Left cardiac atrium (tissue), 4 donors: ENCODE data around the gene CCDC184. TPM values are rescaled to one million over a fixed set of nuclear protein-coding genes. Genes with fewer than 3 reads are reported as not detected.

ENCODE experiments used
- ATAC-seq, 2 donors: fragments of 200-7000 bp; cut with Tn5 transposase; one replicate each; pipeline ENCODE4 v1.9.1; 2020; ENCODE audit warnings: mild to moderate bottlenecking in 2 of 2, moderate library complexity in 2 of 2
- DNase-seq: peaks from one replicate; pipeline ENCODE4 v3.0.0-alpha.2; 2020
- intact Hi-C, 2 donors: fragments of 100-400 bp; cut with DNase I; formaldehyde crosslinking; loops; one replicate each; pipeline versions ENCODE4 v1.14.1 to v1.15.1; 2022 to 2023
- total RNA-seq, 2 donors: library from RNA; stranded (reverse); fragmentation: NEBNext Ultra II Directional; extraction: Animal tissue kit (Norgen Biotek cat#: 25700); gene quantifications; one replicate each; pipeline ENCODE4 v1.2.1, GENCODE V29; 2021
- donor health status: DM: no; HTN: yes; CAD: no.
- donor health status: DM: no; HTN: yes; CAD: no; lungs with severe emphysema.
- donor health status: DM: yes; HTN: yes; CAD: no.
- donor health status: Dilated cardiomyopathy.

The CCDC184 gene
- total RNA-seq, 2 donors from 2014 or later = 1.2 to 1.4 TPM

DNA sequence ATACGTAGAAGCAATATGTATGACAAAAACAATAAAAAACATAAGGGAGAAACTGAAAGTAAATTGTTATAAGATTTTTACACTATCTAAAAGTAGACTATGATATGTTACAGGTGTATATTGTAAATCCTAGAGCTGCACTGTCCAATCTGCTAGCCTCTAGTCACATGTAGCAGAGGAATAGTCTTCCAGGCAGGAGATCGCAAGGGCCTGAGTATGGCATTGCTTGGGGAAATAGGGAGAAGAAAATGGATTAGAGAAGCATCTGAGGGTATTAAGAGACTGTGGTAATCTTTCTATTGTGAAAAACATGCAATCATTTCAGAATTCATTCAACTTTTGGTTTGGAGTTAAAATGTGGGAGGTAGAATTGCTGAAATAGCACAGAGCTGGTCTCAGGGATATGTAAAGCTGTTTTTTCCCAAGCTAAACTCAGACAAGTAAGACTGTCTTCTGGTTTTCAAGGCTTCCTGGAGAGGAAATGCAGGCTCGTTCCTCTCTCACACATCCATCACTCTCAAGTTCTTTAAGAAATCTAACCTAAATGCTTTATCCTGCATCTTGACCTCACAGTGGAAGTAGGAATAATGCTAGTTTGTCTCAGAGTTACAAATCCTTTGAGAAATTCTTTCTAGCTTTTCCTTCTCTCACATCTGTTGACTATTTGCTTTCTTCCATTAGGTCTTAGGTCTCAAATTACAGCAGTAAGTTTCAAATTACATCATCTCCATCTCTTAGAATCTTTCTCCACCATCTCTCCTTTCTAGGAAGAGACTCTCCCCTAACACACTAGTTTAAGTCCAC lies 7.6 kb upstream of the CCDC184 start:
- intact Hi-C loops = no loop called here
- ATAC-seq (no peak), DNase-seq (no peak)

DNA sequence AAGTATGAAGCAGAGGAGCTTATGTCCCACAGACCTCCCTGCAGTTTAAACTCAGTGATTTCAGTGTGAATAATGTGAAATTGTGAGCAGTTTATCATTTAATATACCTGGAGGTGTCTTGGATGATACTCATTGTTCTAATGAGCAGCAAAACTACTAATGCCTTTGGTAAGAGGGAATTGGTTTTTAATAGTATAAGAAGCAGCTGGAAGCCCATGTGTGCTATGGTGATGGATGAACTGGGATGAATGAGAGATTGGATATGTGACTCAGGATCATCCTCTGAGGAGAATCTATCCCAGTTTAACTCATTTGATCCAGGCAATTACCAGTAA lies 7.1 kb upstream of the CCDC184 start:
- DNase-seq (no peak), ATAC-seq (no peak)
- intact Hi-C loops = no loop called here

DNA sequence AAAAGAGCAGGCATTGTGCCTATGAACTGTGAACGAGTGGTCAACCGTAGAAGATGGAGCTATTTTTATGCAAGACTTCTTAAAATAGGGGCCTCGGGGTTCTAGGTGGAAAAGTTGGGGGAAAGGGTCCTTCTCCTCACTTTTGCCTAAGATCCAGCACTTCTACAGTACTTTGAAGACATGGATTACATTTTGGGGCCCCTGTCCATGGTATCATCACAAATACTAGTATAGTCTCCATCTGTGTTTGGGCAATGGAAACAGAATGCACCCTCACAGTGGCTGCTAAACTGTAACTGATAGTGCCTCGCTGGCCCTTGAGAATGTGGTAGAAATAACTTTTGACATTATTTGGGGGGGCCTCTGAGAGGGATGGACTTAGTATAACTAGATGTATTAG lies 5.5 kb upstream of the CCDC184 start:
- DNase-seq (no peak), ATAC-seq (no peak)
- intact Hi-C loops = no loop called here

DNA sequence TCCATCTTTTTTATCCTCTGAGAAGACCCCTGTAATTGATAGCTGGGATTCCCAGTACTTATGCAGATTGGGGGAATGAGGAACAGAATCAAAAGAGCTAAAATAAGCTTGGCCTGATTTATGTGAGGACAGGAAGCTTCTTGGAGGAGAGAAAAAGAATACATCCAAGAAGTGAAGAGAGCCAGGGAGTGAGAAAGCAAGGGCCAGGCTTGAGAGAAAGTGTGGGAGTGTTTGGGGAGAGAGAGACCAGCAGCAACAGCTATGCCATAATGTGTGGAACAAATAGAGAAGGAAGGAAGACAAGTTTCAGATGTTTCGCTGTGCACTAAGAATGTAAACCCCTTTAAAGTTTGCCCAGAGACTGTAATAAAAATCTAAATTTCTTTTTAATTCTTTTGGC lies 4.0 kb upstream of the CCDC184 start:
- DNase-seq (no peak), ATAC-seq (no peak)
- intact Hi-C loops = no loop called here

DNA sequence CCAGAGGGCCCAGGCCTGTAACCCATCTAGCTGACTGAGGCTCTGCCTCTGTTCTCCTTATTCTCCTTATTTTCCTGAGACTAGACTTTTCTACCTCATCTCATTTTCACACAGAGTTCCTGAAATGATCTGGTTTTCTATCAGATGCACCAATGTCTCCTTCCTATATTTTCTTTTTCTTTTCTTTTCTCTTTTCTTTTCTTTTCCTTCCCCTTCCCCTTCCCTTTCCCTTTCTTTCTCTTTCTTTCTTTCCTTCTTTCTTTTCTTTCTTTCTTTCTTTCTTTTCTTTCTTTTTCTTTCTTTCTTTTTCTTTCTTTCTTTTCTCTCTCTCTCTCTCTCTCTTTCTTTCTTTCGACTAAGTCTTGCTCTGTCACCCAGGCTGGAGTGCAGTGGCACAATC lies 3.0 kb upstream of the CCDC184 start:
- ATAC-seq (no peak), DNase-seq (no peak)
- intact Hi-C loops = loop anchor here in 1 of 2 donors (10.0 kb wide), 1 partner anchor 434 kb away; no protein-coding TSS in a partner anchor

DNA sequence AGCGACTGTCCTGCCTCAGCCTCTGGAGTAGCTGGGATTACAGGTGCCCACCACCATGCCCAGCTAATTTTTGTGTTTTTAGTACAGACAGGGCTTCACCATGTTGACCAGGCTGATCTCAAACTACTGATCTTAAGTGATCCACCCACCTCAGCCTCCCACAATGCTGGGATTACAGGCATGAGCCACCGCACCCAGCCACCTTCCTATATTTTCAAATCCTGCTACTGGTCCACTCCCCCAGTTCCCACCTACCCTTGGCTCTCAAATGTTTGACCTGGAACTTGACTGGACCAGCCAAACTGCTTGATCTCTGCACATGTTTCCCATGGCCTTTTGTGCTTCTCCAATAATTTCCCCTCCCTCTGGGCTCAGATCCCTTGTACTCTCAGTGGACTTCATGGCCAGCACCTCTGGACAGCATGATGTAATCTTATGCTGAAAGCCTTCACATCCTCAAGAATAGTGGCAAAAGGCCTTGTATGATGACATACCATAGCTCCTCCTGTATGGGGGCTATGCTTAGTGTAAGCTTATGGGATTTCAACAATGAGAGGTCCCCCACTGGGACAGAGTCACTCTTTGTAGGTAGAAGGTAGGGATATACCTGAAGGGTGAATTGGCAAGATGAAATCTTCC lies 2.5 kb upstream of the CCDC184 start:
- DNase-seq = no peak
- ATAC-seq = no peak

DNA sequence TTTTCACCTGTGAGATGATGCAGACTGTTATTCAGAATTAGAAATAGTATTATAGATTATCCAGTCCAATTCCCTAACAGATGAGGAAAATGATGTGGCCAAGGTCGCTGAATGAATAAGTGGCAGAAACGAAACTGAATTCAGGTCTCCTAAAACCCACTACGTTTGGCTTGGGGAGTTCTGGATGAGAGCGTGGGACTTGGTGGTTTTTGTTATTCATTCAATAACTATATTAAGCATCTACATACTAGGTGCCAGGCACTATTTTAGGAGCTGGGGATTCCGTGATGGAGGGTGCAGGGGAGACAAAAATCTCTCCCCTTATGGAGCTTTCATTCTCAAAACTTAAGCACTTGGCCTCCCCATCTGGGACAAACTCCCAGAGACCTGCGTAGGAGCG lies 813 bp upstream of the CCDC184 start:
- ATAC-seq = no peak
- intact Hi-C loops = loop anchor here in 1 of 2 donors (10.0 kb wide), 1 partner anchor 432 kb away; no protein-coding TSS in a partner anchor

More for the DNA sequence above, 2.5 kb upstream of the CCDC184 start:
- intact Hi-C loops = loop anchor here in 1 of 2 donors (10.0 kb wide), 1 partner anchor 434 kb away; no protein-coding TSS in a partner anchor

DNA sequence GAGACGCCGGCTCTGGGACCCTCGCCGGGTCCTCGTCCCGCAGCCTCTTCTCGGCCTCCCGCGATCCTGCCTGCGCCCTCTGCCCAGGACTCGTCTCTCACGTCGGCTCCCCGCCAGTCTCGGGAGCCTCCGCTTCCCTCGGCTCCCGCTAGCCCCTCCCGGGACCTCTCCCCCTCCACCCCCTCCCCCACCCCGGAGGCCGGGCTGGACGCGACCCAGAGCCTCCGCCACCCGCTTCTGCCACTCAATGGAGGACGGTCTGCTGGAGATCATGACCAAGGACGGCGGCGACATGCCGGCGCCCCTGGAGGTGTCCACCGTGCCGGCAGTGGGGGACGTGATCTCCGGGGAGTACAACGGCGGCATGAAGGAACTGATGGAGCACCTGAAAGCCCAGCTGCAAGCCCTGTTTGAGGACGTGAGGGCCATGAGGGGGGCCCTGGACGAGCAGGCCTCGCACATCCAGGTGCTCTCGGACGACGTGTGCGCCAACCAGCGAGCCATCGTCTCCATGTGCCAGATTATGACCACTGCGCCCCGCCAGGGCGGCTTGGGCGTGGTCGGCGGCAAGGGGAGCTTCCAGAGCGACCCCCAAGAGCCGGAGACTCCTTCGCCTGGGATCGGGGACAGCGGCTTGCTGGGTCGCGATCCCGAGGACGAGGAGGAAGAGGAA lies 568 bp downstream of the CCDC184 start:
- ATAC-seq (peak in 1 of 2 donors; percentile 37), DNase-seq (no peak)
- intact Hi-C loops = loop anchor here in 1 of 2 donors (10.0 kb wide), 1 partner anchor 431 kb away; no protein-coding TSS in a partner anchor

More for the DNA sequence above, 813 bp upstream of the CCDC184 start:
- DNase-seq = no peak

DNA sequence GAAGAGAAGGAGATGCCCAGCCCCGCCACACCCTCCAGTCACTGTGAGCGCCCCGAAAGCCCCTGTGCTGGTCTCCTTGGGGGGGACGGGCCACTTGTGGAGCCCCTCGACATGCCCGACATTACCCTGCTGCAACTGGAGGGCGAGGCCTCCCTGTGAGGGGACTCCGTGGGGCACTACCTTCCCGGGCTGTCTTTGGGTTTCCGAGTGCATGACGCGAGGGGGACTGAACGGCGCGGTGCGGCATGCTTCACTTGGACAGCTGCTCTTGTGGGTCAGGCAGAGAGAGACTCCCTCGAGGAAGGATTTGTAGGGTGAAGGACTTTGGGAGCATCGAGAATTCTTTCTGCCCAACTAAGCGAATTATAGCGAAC lies 1.1 kb downstream of the CCDC184 start:
- DNase-seq (no peak), ATAC-seq (no peak)
- intact Hi-C loops = loop anchor here in 1 of 2 donors (10.0 kb wide), 1 partner anchor 430 kb away; no protein-coding TSS in a partner anchor

DNA sequence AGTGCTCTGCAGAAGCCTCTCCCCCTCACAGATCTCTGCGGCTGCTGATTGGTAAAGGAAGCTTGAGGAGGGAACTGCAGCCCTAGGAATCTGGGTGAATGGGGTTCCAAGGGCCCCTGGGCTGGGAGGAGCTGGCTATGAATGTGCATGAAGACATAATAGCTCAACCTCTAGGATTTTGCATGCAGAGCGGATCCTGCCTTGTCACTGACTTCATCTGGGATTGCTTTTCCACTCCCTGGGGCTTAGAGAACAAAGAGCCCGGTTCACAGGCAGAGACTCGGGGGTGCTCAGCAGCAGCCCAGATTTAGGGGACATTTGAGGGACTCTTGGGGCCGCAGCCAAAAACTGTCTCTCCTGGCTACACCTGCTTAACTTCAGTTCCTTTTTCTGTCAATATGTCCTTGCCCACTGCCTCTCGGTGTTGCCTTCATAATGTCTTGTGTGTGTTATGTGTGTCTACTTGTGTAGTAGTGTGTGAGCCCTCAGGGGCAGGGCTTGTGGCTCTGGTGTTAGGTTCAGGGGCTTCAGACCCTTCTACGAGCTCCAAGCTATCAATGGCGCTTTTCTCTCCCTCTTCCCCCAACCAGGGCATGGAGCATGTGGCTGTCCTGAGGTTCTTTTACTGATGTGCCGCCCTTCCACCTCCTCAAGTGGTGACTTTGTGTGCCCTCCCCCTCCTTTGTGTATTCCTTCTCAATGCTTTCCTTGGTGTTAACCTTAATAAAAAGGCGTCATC lies 1.9 kb downstream of the CCDC184 start:
- DNase-seq = no peak
- no peak for ATAC-seq
- intact Hi-C loops = loop anchor here in 1 of 2 donors (10.0 kb wide), 1 partner anchor 429 kb away; no protein-coding TSS in a partner anchor

DNA sequence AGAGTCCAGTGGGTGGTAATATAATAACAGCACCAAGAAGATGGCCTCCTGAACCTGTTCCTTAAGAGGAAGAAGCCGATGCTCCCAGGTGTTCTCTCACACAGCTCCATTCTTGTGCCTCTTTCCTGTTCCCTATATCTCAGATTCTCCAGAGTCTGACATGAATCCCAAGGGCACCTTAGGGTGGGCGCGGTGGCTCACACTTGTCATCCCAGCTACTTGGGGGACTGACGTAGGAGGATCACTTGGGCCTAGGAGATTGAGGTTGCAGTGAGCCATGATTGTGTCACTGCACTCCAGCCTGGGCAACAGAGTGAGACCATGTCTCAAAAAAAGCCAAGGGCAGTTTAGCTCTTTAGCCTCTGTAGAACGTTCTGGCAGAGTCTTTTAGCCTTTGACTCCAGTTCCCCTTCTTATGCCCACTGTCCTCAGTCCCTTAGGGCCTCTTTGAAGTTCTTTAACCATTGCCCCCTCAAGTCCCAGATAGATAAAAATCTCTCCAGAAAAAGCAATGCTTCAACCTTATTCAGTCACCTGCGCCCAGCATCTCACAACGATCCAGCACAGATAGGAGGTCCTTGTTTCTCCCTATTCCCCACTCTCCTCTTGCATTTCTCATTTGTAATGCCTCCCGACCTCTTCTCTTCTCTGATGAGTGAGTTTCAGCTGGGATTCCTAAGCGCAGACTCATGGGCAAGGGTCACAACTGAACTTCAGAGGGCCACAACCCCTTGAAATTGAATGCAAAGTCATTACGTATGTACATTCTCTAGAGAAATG lies 4.7 kb downstream of the CCDC184 start:
- no peak for DNase-seq
- no peak for ATAC-seq
- intact Hi-C loops = loop anchor here in 1 of 2 donors (10.0 kb wide), 1 partner anchor 427 kb away; no protein-coding TSS in a partner anchor

DNA sequence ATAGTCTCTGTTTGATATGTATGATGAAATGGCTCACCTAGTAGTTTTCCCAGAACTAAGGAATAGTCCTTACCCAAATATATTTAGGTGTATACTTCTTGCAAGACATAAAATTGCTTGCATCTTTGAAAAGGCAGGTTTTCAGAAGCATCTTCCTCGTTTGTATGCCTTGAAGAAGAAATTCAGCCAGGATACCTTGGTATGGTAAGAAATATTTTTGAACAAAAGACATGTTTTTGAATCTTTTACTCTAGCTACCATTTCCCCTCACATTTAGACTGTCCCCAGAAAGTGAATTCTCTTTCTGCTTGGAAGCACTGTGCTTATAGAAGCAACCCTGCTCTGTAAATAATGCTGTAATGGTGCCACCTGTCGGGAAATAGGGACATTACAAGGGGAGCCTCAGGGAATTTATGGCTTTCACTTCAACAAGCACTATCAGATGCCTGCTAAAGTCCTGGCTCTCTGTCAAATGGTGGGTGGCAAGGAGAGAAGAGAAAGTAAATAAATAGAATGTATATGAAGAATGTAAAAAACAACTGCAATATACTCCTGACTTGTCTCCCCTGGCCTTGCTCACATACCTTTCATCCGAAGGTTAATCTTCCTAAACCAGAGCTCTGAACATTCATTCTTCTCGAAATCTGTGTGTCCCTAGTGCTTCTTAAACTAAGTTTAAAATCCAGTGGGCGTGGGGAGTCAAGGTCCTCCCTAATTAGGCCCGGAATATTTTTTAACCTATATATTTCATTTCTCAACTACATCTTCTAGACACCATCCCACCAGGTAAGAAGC lies 6.1 kb downstream of the CCDC184 start:
- intact Hi-C loops = loop anchor here in 1 of 2 donors (10.0 kb wide), 1 partner anchor 425 kb away; no protein-coding TSS in a partner anchor
- ATAC-seq (peak; percentile 59 to 82), DNase-seq (peak; percentile 49)

DNA sequence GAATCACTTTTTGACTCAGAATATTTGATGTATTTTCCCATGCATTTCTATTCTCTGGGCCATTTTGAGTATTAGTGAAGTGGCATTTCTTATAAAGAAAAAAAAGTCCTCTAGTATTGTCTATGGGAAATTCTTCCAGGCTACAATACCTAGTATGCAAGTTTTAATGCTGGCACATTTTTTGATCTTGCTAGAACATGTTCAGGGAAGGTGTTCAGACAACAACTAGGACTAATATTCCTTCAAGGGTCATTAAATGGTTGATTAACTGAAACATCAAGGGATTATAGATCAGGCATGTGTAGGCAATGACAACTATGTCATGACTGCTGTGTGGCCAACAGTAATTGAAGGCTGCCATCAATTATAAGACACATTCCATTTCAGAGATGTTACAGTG lies 7.7 kb downstream of the CCDC184 start:
- intact Hi-C loops = no loop called here
- ATAC-seq (no peak), DNase-seq (no peak)

DNA sequence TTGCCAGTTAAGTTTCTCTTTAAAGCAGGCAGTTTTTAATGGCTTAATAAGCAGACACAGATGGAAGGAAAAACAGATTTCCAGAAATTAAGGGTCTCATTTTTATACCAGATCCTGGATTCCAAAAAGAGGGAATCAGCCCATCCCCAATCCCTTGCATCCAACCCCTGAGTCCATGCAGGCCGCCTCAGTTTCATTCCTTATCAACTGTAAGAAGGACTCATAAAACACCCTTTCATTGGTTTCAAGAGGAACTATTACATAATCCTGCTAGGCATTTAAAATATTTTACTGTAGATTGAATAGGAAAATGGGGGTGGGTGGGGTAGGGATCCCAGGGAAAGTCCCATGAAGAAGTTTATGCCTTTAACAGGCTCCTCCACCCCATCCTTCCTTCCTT lies 9.4 kb downstream of the CCDC184 start:
- DNase-seq (no peak), ATAC-seq (no peak)
- intact Hi-C loops = no loop called here

DNA sequence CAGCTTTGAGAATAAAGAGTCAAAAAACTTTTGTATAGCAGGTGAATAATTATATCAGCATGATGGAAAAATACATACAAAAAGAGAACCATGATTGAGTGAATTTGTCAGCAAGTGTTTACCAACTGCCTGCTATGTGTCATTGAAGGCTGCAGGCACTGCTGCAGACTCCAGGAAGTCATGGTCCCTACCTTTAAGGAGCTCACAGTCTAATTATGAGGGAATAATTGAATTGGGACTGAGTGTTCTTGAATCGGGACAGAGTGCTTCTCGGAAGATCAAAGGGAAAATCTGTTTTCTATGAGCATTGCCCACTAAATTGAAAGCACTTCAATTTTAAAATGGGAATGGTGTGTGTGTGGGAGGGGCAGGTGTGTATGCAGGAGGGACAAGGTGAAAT lies 10.2 kb downstream of the CCDC184 start:
- intact Hi-C loops = no loop called here
- ATAC-seq = no peak

DNA sequence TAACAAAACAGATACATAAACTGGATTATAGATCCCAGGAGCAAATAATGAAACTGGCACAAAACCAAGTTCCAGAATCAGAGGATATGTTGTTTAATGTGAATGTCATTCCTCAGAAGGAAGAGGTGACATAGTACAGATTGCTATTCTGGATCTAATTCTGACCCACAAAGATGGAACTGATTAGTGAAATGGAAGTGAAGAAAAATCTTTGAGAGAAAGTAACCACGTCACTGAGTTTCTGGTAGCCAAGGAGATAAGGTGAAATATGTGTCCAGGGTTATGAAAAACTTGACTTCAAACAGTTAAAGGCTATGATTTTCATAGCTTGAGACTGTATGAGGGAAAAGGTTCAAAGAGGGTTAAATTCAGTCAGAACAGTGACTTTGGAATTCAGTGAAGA lies 11.4 kb downstream of the CCDC184 start:
- ATAC-seq = no peak
- intact Hi-C loops = no loop called here
- DNase-seq = no peak

More for the DNA sequence above, 10.2 kb downstream of the CCDC184 start:
- DNase-seq = no peak

DNA sequence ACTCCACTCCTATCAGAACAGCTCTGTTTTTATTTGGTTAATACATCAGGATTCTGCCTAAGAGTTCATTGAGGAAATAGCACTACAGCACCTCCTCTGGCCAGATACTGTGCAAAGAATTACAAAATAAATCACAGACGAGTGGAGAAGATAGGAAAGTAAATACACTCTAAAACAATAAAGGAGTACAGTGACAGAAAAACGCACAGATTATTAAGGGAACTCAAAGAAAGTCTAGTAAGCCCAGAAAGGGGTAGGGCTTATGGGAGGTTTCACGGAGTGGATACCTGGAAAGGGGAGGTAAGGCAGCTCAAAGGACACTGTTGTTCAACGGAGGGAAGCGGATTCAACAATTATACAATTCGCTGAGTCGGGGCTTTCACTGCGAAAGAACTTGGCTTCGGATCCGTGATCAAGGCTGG lies 14.1 kb downstream of the CCDC184 start:
- ATAC-seq (peak; percentile 41 to 54), DNase-seq (no peak)
- intact Hi-C loops = no loop called here
